ENCODE measurements around the gene NPBWR2.
"Not testable (repeated sequence)": the region's sequence is repeated elsewhere in the genome, so short reads cannot be mapped to it uniquely, and the experiment has no call there.

Gene NPBWR2

DNA sequence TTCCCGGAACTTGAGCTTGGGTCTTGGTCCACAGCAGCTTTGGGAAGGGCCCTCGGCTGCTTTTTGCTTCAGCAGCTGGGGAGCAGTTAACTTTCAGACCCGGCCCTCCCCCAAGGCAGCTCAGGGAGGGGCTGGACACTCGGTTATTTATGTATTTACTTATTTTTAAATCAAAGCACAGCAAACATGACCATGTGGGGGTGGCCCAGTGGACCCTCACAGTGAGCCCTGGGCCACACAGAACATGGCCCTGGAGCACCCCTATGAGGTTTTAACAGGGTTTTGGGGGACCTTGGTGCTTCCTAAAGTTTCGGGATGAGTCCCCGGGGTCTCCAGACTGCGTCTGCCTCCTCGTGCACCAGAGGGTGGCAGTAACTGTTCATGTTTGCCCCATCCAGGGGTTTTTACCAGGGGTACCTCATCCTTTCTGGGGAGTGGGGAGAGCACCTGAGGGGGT lies 26.6 kb upstream of the NPBWR2 start:
- no peak overlapping the region for H3K27ac ChIP-seq
- TF ChIP-seq, protein P1, sequence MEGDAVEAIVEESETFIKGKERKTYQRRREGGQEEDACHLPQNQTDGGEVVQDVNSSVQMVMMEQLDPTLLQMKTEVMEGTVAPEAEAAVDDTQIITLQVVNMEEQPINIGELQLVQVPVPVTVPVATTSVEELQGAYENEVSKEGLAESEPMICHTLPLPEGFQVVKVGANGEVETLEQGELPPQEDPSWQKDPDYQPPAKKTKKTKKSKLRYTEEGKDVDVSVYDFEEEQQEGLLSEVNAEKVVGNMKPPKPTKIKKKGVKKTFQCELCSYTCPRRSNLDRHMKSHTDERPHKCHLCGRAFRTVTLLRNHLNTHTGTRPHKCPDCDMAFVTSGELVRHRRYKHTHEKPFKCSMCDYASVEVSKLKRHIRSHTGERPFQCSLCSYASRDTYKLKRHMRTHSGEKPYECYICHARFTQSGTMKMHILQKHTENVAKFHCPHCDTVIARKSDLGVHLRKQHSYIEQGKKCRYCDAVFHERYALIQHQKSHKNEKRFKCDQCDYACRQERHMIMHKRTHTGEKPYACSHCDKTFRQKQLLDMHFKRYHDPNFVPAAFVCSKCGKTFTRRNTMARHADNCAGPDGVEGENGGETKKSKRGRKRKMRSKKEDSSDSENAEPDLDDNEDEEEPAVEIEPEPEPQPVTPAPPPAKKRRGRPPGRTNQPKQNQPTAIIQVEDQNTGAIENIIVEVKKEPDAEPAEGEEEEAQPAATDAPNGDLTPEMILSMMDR (conservative IDR thresholded peaks at IDR 0.05): peak; percentile 32; the same call in 1 of the 2 replicates

DNA sequence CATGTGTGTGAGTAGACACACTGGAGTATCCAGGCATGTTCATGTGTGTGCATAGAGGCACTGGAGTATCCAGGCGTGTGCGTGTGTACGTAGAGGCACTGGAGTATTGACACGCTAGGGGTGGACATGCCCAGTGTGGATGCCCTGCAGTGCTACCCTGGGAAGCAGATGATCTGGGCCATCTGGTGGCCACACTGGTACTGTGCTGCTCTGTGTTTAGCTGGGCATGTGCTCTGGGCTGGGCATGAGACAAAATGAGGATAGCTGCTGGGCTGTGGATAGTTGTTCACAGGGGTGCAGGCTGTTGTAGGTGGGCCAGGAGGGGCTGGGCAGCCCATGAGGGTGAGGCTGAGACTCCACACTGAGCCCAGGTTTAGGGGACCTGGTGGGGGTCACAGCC lies 24.0 kb upstream of the NPBWR2 start:
- no peak overlapping the region for H3K27ac ChIP-seq
- TF ChIP-seq, protein P1 (conservative IDR thresholded peaks at IDR 0.05): peak; percentile 75

DNA sequence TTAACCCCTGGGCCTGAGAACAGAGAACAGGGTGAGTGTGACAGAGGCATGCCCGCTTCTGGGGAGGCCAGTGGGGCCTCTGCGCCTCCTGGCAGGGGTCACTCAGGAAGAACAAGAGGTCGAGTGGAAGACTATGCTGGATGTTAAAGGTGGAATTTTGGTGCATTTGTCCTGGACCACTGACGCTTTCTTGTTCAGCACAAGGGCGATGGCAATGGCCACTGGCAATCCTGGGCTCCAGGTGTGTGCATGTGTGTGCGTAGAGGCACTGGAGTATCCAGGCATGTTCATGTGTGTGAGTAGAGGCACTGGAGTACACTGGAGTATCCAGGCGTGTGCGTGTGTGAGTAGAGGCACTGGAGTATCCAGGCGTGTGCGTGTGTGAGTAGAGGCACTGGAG lies 23.5 kb upstream of the NPBWR2 start:
- TF ChIP-seq, protein P1 (conservative IDR thresholded peaks at IDR 0.05): no peak
- H3K27ac ChIP-seq: no peak overlapping the region

DNA sequence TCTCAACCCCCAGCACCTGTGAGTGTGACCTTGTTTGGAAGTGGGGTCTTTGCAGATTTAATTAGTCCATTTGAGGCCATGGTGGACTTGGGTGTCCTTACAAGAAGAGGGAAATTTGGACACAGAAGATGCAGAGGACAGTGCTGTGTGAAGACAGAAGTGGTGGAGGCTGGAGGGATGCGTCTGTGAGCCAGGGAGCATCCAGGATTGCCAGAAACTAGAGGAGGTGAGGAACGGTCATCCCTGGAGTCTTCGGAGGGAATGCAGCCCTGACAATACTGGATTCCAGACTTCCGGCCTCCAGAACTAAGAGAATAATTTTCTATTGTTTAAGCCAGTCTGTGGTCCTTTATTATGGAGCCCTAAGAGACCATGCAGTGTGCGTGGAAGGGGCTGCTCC lies 22.9 kb upstream of the NPBWR2 start:
- TF ChIP-seq, protein P1 (conservative IDR thresholded peaks at IDR 0.05): no peak
- H3K27ac ChIP-seq: no peak overlapping the region

DNA sequence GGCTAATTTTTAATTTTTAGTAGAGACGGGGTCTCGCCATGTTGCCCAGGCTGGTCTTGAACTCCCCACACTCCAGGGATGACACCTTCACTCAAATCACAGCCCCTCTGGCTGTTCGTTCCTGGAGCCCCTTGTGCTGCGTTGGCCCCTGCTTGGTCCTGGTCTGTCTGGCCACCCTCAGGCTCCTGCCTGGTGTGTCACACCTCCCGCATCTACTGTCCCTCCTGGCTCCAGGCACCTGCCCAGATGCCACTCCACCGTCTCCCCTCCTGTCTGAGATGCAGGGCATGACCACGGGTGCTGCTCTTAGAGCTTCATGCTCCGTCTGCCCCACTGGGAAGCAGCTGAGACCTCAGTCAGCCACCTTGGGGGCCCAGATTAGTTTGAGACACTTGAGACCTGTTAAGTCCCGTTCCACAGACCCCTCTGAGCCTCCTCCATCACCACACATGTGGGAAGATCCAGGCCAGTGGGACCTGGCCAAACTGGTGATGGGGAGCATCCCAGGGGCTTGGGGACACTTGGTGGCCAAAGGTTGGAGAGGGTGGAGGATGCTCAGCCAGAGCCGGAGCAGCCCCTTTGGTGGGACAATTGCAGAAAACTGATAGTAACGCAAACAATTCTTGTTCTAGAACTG lies 21.9 kb upstream of the NPBWR2 start:
- TF ChIP-seq, protein P1 (conservative IDR thresholded peaks at IDR 0.05): no peak
- H3K27ac ChIP-seq: no peak overlapping the region

DNA sequence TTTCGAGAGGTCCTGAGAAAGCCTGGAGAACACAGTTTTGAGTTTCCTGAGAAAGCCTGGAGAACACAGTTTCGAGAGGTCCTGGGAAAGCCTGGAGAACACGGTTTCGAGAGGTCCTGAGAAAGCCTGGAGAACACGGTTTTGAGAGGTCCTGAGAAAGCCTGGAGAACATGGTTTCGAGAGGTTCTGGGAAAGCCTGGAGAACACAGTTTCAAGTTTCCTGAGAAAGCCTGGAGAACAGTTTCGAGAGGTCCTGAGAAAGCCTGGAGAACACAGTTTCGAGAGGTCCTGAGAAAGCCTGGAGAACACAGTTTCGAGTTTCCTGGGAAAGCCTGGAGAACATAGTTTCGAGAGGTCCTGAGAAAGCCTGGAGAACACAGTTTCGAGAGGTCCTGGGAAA lies 16.2 kb upstream of the NPBWR2 start:
- not testable (repeated sequence) for H3K27ac ChIP-seq

DNA sequence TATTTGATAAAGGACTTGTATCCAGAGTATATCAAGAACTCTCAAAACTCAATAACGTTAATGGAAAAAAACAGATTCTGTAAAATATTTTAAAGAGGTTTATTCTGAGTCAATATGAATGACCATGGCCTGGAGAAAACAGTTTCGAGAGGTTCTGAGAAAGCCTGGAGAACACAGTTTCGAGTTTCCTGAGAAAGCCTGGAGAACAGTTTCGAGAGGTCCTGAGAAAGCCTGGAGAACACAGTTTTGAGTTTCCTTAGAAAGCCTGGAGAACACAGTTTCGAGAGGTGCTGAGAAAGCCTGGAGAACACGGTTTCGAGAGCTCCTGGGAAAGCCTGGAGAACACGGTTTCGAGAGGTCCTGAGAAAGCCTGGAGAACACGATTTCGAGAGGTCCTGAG lies 15.6 kb upstream of the NPBWR2 start:
- not testable (repeated sequence) for H3K27ac ChIP-seq

DNA sequence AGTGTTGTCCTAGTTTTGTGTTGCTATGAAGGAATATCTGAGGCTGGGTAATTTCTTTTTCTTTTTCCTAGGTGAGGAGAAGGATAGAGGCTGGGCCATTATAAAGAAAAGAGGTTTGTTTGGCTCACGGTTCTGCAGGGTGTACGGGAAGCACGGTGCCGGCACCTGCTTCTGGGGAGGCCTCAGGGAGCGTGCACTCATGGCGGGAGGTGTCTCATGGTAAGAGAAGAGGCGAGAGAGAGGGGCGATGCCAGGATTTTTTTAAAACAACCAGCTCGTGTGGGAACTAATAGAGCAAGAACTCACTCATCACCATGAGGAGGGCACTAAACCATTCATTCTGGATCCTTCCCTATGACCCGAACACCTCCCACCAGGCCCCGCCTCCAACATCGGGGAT lies 14.2 kb upstream of the NPBWR2 start:
- H3K27ac ChIP-seq: no peak overlapping the region
- TF ChIP-seq, protein P1 (conservative IDR thresholded peaks at IDR 0.05): no peak
